Measurements from ENCODE around the gene TNP2. TPM values are rescaled to one million over a fixed set of nuclear protein-coding genes. Genes with fewer than 3 reads are reported as not detected.

Gene TNP2
- total and polyA plus RNA-seq, 12 donors: not detected

- Histone ChIP-seq H3K4me1 (replicated peaks in 1 of 2) (peaks cover 0 to 7% of the 10 kb centered on the region in 2 donors), H3K27ac (peak overlapping the region in 1 of 5 donors; percentile 17), H3K36me3 (replicated peaks in 1 of 2) (no peaks in the 10 kb centered on the region), H3K27me3 (no peaks in the 10 kb centered on the region), H3K9me3 (replicated peaks in 1 of 3) (no peaks in the 10 kb centered on the region), H3K4me3 (no peak overlapping the region)
- intact Hi-C loops (cut with DNase I): loop anchor here in 1 of 2 donors (10.0 kb wide), 1 partner anchor 54 kb away; no protein-coding TSS in a partner anchor
- DNase-seq: no peak
- no peak for TF ChIP-seq POLR2A (IDR thresholded peaks at IDR 0.05)
- TF ChIP-seq CTCF (IDR thresholded peaks at IDR 0.05): no peak
- WGBS, 4 donors: 90 to 97% (median 93%) methylated on average over 5 of the region's 5 CpGs
These were observed 29.2 kb upstream of the TNP2 start for GRCh38 chr16:11298143-11298900.

- Histone ChIP-seq H3K9me3 (replicated peaks in 1 of 3) (no peaks in the 10 kb centered on the region), H3K4me3 (peak overlapping the region in 1 of 4 donors; percentile 27), H3K27ac (peak overlapping the region in 1 of 5 donors; percentile 17), H3K27me3 (no peaks in the 10 kb centered on the region), H3K4me1 (replicated peaks in 1 of 2) (peaks cover 0 to 7% of the 10 kb centered on the region in 2 donors), H3K36me3 (replicated peaks in 1 of 2) (no peaks in the 10 kb centered on the region)
- DNase-seq: peak; percentile 42 to 80 (median 62)
- TF ChIP-seq CTCF (IDR thresholded peaks at IDR 0.05): peak in 2 of 6 experiments; percentile 7 to 9
- no peak for TF ChIP-seq POLR2A (IDR thresholded peaks at IDR 0.05)
- intact Hi-C loops (cut with DNase I): loop anchor here in 1 of 2 donors (10.0 kb wide), 1 partner anchor 53 kb away; no protein-coding TSS in a partner anchor
- 18 to 46% (median 30%) methylated on average over 12 to 19 of the region's 19 CpGs for WGBS, 4 donors
These were observed 28.5 kb upstream of the TNP2 start for GRCh38 chr16:11297492-11298142.

- Histone ChIP-seq H3K27me3 (no peaks in the 10 kb centered on the region), H3K27ac (no peak overlapping the region), H3K4me3 (no peak overlapping the region), H3K36me3 (replicated peaks in 1 of 2) (no peaks in the 10 kb centered on the region), H3K9me3 (replicated peaks in 1 of 3) (no peaks in the 10 kb centered on the region), H3K4me1 (replicated peaks in 1 of 2) (peaks cover 0 to 7% of the 10 kb centered on the region in 2 donors)
- intact Hi-C loops (cut with DNase I): loop anchor here in 1 of 2 donors (10.0 kb wide), 1 partner anchor 52 kb away; no protein-coding TSS in a partner anchor
- no peak for TF ChIP-seq CTCF (IDR thresholded peaks at IDR 0.05)
- no peak for TF ChIP-seq POLR2A (IDR thresholded peaks at IDR 0.05)
- WGBS, 4 donors: 63 to 75% (median 71%) methylated on average over 9 to 10 of the region's 10 CpGs
- DNase-seq: no peak
These were observed 27.8 kb upstream of the TNP2 start for GRCh38 chr16:11296706-11297491.

- Histone ChIP-seq H3K4me3 (no peak overlapping the region), H3K4me1 (replicated peaks in 1 of 2) (peaks cover 0 to 7% of the 10 kb centered on the region in 2 donors), H3K27me3 (no peaks in the 10 kb centered on the region), H3K36me3 (replicated peaks in 1 of 2) (no peaks in the 10 kb centered on the region), H3K9me3 (replicated peaks in 1 of 3) (no peaks in the 10 kb centered on the region), H3K27ac (no peak overlapping the region)
- intact Hi-C loops (cut with DNase I): loop anchor here in 1 of 2 donors (10.0 kb wide), 1 partner anchor 52 kb away; no protein-coding TSS in a partner anchor
- 72 to 95% (median 89%) methylated on average over 3 of the region's 3 CpGs for WGBS, 4 donors
- no peak for TF ChIP-seq POLR2A (IDR thresholded peaks at IDR 0.05)
- no peak for TF ChIP-seq CTCF (IDR thresholded peaks at IDR 0.05)
- DNase-seq: no peak
These were observed 27.2 kb upstream of the TNP2 start for GRCh38 chr16:11296351-11296705.
